Loucy (cell line): ENCODE results near the gene ASCC2.

Experiments
- H2AFZ ChIP-seq: fragments of 200-600 bp; sonication (generic); 2 replicates; pipeline ENCODE4 v1.6.0; 2016; ENCODE audit warnings: antibody characterized with exemption, mild to moderate bottlenecking, low read length, moderate library complexity
- H3F3A ChIP-seq: fragments of 200-600 bp; 2 replicates; pipeline ENCODE4 v1.6.0; 2016; ENCODE audit warnings: antibody characterized with exemption, low read depth, mild to moderate bottlenecking
- H3K27me3 ChIP-seq: fragments of 200-600 bp; sonication (generic); 2 replicates; pipeline ENCODE4 v1.6.1; 2014; ENCODE audit warnings: low read length, mild to moderate bottlenecking; ENCODE audit not compliant: insufficient read depth, poor library complexity, severe bottlenecking
- H3K36me3 ChIP-seq: fragments of 200-600 bp; sonication (generic); 2 replicates; pipeline ENCODE4 v1.6.1; 2016; ENCODE audit warnings: low read length; ENCODE audit not compliant: insufficient read depth
- H3K4me1 ChIP-seq: fragments of 200-600 bp; sonication (generic); 2 replicates; pipeline ENCODE4 v1.5.1; 2014; ENCODE audit warnings: low read length, mild to moderate bottlenecking; ENCODE audit not compliant: insufficient read depth, poor library complexity, severe bottlenecking
- H3K4me2 ChIP-seq: fragments of 200-600 bp; sonication (generic); 2 replicates; pipeline ENCODE4 v1.6.0; 2014; ENCODE audit warnings: antibody characterized with exemption, low read length, low read depth, mild to moderate bottlenecking; ENCODE audit not compliant: poor library complexity, severe bottlenecking
- H3K4me3 ChIP-seq: fragments of 200-600 bp; sonication (generic); 2 replicates; pipeline ENCODE4 v1.5.1; 2014; ENCODE audit warnings: low read length, mild to moderate bottlenecking, mixed read lengths; ENCODE audit not compliant: poor library complexity, severe bottlenecking
- H3K79me2 ChIP-seq: fragments of 200-600 bp; sonication (generic); 2 replicates; pipeline ENCODE4 v1.6.1; 2014; ENCODE audit warnings: low read length; ENCODE audit not compliant: insufficient read depth
- H3K9ac ChIP-seq: fragments of 200-600 bp; sonication (generic); 2 replicates; pipeline ENCODE4 v1.6.0; 2014; ENCODE audit warnings: mild to moderate bottlenecking, low read depth, low read length, moderate library complexity; ENCODE audit not compliant: poor library complexity, severe bottlenecking
- H3K9me2 ChIP-seq: fragments of 200-600 bp; sonication (generic); replicated peaks from 2 replicates; pipeline ENCODE4 v1.6.1; 2016; ENCODE audit warnings: low read depth, low read length, mixed read lengths
- H3K9me3 ChIP-seq: fragments of 200-600 bp; sonication (generic); 2 replicates; pipeline ENCODE4 v1.6.1; 2014; ENCODE audit warnings: mild to moderate bottlenecking, antibody characterized with exemption, low read length, low read depth; ENCODE audit not compliant: insufficient read depth
- H4K20me1 ChIP-seq: fragments of 200-600 bp; sonication (generic); 2 replicates; pipeline ENCODE4 v1.6.0; 2014; ENCODE audit warnings: antibody characterized with exemption, low read length, mild to moderate bottlenecking; ENCODE audit not compliant: insufficient read depth, poor library complexity, severe bottlenecking
- EZH2phosphoT487 ChIP-seq: fragments of 200-600 bp; IDR thresholded peaks from 2 replicates; pipeline ENCODE4 v1.6.1; 2018; ENCODE audit warnings: antibody characterized with exemption, mild to moderate bottlenecking, moderate library complexity, borderline replicate concordance
- TF ChIP-seq, protein P1 (sequence below): fragments of 200-600 bp; sonication (generic); conservative IDR thresholded peaks from 2 replicates; pipeline ENCODE4 v1.5.1; 2014; ENCODE audit warnings: mild to moderate bottlenecking, antibody characterized with exemption, low read length

Gene ASCC2

DNA sequence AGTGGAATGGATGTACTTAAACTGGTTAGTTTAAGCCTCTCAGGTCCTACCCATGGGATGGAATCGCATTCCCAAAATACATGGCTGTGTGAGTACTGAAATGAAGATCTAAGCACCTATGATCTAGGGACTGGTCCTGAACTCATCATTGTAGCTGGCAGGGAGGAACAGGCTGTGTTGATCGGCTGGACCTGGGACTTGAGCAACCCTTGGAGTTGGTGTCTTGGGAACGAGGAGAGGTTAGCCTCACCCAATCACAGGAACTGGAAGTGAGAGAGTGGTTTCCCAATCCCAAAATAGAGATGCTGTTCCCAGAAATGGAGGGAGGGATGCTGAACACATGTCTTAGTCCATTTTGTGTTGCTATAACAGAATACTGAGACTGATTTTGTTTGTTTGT is 16.4 kb upstream of the ASCC2 start:
- Histone ChIP-seq H3K27me3 (no peaks in the 10 kb centered on the region), H3K9ac (no peak overlapping the region), H3K9me2 (no peaks in the 10 kb centered on the region), H3K4me2 (no peak overlapping the region), H3K4me3 (no peak overlapping the region), H3K4me1 (no peaks in the 10 kb centered on the region), H3K36me3 (no peaks in the 10 kb centered on the region), H2AFZ (no peak overlapping the region), H3K79me2 (no peaks in the 10 kb centered on the region), H3K9me3 (no peaks in the 10 kb centered on the region), H3F3A (no peaks in the 10 kb centered on the region), H4K20me1 (no peaks in the 10 kb centered on the region)
- TF ChIP-seq, protein P1, sequence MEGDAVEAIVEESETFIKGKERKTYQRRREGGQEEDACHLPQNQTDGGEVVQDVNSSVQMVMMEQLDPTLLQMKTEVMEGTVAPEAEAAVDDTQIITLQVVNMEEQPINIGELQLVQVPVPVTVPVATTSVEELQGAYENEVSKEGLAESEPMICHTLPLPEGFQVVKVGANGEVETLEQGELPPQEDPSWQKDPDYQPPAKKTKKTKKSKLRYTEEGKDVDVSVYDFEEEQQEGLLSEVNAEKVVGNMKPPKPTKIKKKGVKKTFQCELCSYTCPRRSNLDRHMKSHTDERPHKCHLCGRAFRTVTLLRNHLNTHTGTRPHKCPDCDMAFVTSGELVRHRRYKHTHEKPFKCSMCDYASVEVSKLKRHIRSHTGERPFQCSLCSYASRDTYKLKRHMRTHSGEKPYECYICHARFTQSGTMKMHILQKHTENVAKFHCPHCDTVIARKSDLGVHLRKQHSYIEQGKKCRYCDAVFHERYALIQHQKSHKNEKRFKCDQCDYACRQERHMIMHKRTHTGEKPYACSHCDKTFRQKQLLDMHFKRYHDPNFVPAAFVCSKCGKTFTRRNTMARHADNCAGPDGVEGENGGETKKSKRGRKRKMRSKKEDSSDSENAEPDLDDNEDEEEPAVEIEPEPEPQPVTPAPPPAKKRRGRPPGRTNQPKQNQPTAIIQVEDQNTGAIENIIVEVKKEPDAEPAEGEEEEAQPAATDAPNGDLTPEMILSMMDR, result no peak
- no peak for TF ChIP-seq EZH2phosphoT487

DNA sequence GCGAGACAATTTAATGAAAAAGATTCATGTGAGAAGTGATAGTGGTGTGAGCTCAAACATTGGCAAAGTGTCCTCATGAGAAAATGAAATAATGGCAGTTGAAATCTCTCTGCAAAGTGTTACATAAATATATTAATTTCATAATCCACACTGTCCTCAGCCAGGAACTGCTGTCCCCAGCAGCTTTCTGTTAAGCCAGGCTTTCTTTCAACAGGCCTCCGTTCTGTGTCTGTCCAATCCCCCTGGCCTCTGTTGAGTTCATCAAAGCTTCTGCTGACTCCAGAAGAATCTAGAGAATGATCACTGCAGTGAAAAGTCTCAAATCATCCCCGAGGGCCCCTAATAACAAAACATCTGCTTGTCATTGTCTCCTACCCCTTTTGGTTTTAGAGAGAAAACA is 10.0 kb upstream of the ASCC2 start:
- no peaks in the 10 kb centered on the region for H3F3A ChIP-seq

DNA sequence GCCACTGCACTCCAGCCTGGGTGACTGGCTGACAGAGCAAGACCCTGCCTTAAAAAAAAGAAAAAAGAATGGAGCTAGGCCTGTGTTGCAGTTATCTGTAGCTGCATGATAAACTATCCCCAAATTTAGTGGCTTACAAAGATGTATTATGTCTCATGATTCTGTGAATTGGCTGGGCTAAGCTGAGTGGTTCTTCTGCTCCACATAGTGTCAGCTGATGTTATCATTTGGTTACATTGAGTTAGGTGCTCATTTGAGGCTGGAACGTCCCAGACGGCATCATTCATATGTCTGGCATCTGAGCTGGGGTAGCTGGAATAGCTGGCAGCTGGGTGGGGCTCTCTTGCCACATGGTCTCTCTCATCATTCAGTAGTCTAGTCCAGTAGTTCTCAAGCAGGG is 8.2 kb upstream of the ASCC2 start:
- no peaks in the 10 kb centered on the region for H3K79me2 ChIP-seq
- H4K20me1 ChIP-seq, result no peaks in the 10 kb centered on the region
- no peaks in the 10 kb centered on the region for H3K36me3 ChIP-seq
- no peaks in the 10 kb centered on the region for H3K4me1 ChIP-seq
- H3K4me3 ChIP-seq, result no peak overlapping the region
- no peak overlapping the region for H2AFZ ChIP-seq
- H3F3A ChIP-seq, result no peaks in the 10 kb centered on the region
- no peaks in the 10 kb centered on the region for H3K9me2 ChIP-seq
- H3K4me2 ChIP-seq, result no peak overlapping the region
- no peak overlapping the region for H3K9ac ChIP-seq
- H3K27me3 ChIP-seq, result no peaks in the 10 kb centered on the region
- H3K9me3 ChIP-seq, result no peaks in the 10 kb centered on the region
- TF ChIP-seq, protein P1, result no peak
- TF ChIP-seq EZH2phosphoT487, result no peak

More for the DNA sequence above, 10.0 kb upstream of the ASCC2 start:
- TF ChIP-seq, protein P1, result no peak
- no peak for TF ChIP-seq EZH2phosphoT487
- no peak overlapping the region for H3K4me3 ChIP-seq
- no peaks in the 10 kb centered on the region for H3K4me1 ChIP-seq
- H4K20me1 ChIP-seq, result no peaks in the 10 kb centered on the region
- no peaks in the 10 kb centered on the region for H3K9me3 ChIP-seq
- H3K27me3 ChIP-seq, result no peaks in the 10 kb centered on the region
- H2AFZ ChIP-seq, result no peak overlapping the region
- H3K79me2 ChIP-seq, result no peaks in the 10 kb centered on the region
- H3K4me2 ChIP-seq, result no peak overlapping the region
- no peak overlapping the region for H3K9ac ChIP-seq
- no peaks in the 10 kb centered on the region for H3K9me2 ChIP-seq
- no peaks in the 10 kb centered on the region for H3K36me3 ChIP-seq
